GM08714 (cell line): Measurements from ENCODE around the gene GRN.

Source experiments
- H3K4me3 ChIP-seq: fragments of 200-500 bp; sonication (Bioruptor generic); 2 replicates; pipeline ENCODE4 v1.5.1; 2014; ENCODE audit warnings: mild to moderate bottlenecking, low read length, inconsistent platforms
- ZNF274 ChIP-seq: IDR thresholded peaks from 2 replicates; pipeline ENCODE4 v1.6.1; 2012; ENCODE audit warnings: mild to moderate bottlenecking, low read depth, low read length

GRN gene

DNA sequence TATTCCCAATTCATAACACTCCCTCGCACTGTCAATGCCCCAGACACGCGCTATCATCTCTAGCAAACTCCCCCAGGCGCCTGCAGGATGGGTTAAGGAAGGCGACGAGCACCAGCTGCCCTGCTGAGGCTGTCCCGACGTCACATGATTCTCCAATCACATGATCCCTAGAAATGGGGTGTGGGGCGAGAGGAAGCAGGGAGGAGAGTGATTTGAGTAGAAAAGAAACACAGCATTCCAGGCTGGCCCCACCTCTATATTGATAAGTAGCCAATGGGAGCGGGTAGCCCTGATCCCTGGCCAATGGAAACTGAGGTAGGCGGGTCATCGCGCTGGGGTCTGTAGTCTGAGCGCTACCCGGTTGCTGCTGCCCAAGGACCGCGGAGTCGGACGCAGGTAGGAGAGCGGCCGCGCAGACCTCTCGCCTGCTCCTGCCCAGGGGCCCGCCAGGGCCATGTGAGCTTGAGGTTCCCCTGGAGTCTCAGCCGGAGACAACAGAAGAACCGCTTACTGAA, at the start of gene GRN:
TSS of gene GRN (plus strand) at position 364 of the 515 bp plus-strand sequence. CDS start 3,863 bp downstream, outside the sequence.
- peak within 1 kb of the TSS; percentile 82 for H3K4me3 ChIP-seq
- TF ChIP-seq ZNF274 = no peak

DNA sequence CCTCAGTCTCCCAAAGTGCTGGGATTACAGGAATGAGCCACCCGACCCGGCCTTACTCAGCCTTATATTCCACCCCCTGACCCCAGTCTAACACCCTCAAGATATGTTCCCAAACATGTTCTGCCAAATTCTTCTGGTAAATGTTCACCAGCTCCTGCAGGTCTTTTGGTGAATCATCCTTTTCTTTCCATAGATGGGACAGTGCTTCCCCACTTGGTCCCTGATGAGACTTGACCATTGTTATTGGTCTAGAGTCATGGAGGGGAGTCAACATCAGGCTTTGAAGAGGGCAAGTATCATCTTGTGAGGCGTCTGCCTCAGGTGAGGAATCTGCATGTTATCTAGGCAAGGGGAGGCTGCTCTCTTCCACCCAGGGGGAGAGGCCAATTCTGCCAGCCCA, 47.1 kb upstream of the GRN start:
- TF ChIP-seq ZNF274 = no peak
- H3K4me3 ChIP-seq = no peak overlapping the region

DNA sequence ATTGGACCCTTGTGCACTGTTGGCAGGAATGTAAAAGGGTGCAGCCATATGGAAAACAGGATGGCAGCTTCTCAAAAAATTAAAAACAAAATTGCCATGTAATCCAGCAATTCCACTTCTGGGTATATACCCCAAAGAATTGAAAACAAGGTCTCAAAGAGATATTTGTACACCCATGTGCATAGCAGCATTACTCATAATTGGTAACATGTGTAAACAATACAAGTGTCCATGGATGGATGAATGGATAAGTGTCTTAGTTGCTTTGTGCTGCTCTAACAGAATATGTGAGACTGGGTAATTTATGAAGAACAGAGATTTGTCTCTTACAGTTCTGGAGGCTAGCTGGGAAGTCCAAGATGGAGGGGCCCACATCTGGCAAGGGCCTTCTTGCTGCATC, 40.5 kb upstream of the GRN start:
- no peak overlapping the region for H3K4me3 ChIP-seq
- no peak for TF ChIP-seq ZNF274

DNA sequence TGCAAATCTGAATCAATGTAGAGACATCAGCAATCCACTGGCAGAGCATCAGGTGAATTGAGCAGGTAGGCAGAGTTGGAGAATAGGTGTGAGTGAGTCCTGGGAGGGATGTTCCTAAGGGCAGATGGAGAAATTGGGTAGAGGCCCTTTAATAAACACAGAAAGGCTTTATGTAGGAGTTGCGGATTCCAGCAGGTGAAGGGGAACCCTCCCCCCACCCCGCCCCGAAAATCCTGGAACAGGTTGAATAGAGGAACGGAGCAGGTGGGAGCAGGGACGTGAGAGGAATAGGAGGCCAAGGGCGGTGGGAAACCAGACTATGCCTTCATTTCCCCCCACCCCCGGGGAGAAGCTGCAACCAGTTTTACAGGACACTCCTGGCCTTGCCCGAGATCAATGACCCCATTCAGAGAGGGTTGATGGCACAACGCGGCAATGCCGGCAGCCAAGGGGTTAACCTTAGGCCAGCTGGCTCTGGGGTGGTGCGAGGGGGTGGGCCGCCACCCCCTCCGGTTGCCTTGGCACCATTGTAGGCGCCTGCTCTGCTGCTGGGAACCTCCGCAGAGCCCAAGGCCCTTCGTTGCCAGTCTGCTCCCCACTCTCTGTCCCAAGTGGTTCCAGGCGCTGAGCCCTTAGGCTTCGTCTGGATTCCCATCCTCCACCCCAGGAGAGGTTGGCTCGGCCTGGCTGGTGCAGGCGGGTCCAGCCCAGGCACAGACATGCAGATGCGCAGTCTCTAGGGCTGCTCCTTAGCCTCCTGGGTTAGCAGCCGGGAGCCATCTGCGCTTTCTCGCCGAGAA, 37.5 kb upstream of the GRN start:
- no peak overlapping the region for H3K4me3 ChIP-seq
- no peak for TF ChIP-seq ZNF274

DNA sequence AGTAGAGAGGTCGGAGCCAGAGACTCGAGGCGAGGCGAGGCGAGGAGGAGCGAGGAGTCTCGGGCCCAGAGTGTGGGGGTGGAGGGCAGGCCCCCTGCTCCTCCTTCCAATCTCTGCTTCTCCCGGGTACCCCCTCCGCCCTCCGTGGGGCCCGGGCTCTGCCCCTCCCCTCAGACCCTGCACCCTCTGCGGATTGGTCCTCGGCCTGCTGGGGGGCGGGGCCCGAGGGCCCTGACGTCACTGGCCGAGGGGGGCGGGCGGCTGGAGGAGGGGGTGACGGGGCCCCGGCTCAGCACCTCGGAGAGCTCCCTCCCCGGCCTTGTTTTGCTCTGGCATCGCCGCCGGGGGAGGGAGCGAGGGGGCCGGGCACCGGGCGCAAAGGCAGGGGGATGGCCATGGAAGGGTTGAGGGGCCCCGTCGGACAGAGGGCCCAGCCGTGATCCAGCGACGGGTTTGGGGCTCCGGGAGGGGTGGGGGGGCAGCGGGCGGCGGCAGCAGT, 36.7 kb upstream of the GRN start, which contains the start of gene RUNDC3A:
TSS of gene RUNDC3A (plus strand) at position 282 of the 499 bp plus-strand sequence. CDS start 232 bp downstream, outside the sequence.
- peak within 1 kb of the TSS; percentile 14; the same call in 1 of the 2 replicates for H3K4me3 ChIP-seq
- no peak for TF ChIP-seq ZNF274

DNA sequence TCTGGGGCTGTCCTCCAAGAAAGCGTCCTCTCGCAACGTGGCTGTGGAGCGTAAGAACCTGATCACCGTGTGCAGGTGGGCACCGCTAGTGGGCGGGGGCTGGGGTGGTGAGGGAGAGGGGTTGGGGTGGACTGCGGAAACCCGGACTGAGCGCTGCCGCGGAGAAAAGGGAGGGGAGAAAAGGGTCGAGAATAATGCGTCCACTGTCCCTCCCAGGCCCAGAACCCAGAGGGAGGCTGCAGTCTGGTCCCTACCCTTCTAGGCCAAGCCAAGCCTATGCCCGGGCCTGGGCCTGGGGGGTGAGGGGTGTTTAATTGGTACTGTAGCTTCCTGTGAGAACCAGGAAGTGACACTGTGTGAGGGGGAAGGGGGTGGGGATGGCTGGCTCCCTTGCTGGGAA, 36.2 kb upstream of the GRN start:
- TF ChIP-seq ZNF274 = no peak
- H3K4me3 ChIP-seq = no peak overlapping the region

DNA sequence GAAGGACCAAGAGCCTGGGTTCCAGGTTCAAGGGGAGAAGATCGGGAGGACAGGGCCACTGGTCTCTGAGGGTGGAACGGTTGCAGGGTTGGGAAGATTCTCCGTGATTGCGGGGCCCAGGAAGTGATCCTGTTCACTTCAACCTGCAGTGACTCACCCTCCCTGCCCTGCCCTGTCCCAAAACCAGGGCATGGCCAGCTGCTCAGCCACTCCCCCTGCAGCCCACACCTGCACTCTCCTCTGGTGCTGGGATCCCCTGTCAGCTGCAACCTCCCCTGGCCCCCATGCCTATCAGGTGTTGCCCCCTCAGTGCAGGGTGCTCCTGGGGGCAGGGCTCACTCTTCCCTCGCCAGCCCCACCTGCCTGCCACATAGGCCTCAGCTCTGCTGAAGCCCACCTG, 35.6 kb upstream of the GRN start:
- no peak for TF ChIP-seq ZNF274
- H3K4me3 ChIP-seq = no peak overlapping the region

DNA sequence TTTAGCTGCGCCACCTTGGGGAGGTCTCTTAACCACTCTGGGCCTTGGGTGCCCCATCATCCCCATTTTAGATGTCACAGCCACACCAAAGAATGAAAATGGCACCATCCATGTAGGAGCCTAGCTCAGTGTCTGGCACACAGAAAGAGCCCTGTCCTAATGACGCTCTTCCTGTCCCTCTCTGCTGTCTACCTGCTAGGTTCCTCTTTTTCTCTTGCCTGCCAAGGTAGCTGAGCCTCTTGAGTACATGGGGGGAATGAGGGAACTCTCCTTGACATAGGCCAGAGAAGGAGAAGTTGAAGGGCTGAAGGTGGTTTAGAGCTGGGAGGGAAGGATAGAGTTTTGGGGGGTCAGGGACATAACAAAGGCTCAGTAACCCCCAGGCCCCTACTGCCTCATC, 34.9 kb upstream of the GRN start:
- no peak for TF ChIP-seq ZNF274
- no peak overlapping the region for H3K4me3 ChIP-seq

DNA sequence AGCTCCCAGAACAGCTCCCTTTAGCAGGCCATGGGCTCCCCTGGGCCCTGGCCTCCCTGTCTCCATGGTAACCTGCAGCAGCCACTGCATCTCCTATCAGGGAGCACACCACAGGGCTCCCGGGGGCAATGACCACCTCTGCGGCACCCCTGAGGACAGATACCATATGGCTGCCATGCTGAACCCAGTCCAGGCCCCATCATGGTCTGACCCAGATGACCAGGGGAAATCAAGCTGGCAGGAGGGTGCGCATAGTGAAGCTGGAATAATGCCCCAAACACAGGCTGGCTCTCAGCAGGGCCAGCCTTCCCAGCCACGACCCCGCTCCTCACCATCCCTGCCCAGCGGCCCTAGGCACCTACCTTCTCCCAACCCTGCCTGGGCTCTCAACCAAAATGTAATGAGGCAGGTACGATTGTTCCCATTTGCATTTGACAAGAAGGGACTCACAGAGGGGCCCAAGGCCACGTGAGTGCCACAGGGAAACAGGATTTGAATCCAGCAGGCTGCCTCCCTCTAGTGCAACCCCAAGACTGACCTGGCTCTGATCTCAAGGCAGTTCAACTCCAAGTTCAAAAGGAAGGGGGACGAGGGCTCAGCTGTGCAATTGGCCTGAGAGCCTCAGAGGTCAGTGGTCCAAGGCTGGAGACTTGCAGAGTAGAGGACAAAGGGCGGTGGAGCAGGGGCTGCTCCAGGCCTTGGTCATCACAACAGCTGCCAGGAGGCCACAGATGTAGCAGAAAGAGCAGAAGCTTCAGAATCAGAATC, 34.3 kb upstream of the GRN start:
- H3K4me3 ChIP-seq = no peak overlapping the region
- TF ChIP-seq ZNF274 = no peak

DNA sequence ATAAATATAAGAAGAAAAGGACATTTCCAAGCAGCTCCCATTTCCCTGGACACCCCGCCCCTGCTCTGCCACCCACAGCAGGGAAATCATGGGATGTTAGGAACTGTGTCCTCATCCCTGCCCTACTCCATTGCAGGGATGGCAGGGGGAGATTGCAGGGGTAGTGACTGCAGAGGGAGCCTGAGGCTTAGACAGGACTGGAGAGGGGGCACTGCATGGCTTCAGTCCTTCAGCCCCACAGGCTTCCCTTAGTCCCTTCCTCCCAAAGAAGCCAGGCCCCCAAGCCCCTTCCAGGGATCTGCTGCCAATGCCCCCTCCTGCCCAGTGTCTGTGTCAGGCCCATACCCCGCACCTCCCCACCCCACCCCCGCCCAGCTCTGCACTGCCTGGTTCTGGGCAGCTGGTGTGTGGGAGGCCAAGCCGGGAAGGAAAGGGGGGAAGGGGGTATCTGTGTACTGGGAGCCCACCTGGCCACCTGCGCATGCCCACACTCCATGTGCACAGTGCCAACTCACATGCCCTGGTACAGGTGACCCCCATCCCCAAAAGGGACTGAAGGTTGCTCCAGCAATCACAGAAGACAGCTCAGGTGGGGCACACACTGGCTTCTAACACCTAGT, 33.4 kb upstream of the GRN start:
- TF ChIP-seq ZNF274 = no peak
- H3K4me3 ChIP-seq = no peak overlapping the region

DNA sequence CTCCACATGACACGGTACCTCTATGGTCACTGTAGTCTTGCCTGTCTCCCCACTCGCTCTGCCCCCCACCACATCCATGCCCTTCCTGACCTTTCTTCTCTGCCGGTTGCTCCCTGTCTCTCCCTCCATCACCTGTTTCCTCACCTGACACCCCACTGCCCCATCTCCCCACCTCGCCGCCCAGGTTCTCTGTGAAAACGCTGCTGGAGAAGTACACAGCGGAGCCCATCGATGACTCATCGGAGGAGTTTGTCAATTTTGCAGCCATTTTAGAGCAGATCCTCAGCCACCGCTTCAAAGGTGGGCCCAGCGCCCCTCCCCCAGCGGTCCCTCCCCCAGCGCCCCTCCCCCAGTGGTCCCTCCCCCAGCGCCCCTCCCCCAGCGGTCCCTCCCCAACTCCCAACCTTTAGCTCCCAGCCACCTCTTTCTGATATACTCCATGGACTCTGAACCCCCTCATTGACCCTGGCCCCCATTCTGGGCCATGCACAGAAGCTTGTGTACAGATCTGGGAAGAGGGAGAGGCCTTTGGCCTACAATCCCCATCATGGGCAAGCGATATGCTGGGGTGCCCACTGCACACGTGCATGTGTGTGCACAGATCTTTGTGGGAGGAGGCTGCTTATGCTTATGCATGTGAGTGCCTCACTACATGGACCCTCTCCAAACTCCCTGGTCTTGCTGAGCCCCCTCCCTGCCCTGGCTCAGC, 32.6 kb upstream of the GRN start:
- H3K4me3 ChIP-seq = no peak overlapping the region
- TF ChIP-seq ZNF274 = no peak

DNA sequence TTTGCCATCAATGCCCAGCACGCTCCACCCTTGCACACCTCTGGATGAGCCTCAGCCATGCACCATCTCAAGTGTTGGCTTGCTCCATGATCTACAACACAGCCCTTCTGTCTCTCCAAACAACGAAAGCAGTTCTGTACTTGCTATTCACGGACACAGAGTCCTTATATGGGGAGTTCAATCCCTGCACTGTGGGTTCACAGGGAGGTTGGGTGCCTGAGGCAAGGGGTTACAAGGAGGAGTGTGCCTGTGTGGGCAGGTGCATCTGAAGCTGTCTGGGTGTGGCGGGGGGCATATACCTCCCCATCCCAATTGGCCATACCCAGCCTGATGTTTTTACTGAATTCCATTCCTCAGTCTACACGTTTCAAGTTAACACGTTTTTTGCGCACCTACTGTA, 31.1 kb upstream of the GRN start:
- no peak overlapping the region for H3K4me3 ChIP-seq
- TF ChIP-seq ZNF274 = no peak

DNA sequence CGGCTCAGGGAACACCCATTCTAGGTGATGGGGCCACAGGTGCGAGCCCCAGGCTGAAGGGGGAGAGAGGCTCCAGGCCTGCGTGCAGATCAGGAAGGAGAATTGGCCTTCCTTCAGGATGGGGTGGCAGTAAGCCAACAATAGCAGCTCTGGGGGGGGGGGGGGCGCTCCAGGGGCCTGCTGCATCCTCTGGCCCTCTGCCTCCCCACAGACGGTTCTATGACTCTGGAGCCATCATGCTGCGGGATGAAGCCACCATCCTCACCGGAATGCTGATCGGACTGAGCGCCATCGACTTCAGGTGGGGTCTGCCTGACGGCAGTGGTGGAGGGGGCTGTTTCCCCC, 30.6 kb upstream of the GRN start:
- no peak for TF ChIP-seq ZNF274
- H3K4me3 ChIP-seq = no peak overlapping the region

DNA sequence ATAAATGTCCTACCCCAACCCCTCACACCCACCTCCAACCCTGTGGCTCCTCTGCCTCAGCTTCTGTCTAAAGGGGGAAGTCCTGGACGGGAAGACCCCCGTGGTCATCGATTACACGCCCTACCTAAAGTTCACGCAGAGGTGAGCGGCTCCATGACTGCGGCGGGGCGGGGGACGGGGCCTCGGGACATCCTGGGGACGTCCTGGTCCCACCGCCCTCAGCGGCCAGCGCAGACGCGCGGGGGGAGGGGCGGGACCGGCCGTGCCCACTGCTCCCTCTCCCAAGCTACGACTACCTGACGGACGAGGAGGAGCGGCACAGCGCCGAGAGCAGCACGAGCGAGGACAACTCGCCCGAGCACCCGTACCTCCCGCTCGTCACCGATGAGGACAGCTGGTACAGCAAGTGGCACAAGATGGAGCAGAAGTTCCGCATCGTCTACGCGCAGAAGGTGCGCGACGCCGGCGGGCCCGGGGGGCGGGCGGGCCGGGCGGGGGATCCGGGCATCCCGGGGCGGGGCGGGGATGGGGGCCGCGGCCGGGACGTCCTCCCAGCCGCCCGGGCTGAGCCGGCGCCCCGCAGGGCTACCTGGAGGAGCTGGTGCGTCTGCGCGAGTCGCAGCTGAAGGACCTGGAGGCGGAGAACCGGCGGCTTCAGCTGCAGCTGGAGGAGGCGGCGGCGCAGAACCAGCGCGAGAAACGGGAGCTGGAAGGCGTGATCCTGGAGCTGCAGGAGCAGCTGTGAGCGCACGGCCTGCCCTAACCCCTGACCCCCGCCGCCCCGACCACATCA, 30.0 kb upstream of the GRN start:
- peak overlapping the region; percentile 24; the same call in 1 of the 2 replicates for H3K4me3 ChIP-seq
- TF ChIP-seq ZNF274 = no peak
